Body of pancreas (tissue), 4 donors: Measurements from ENCODE around the gene SERPINI1. TPM values are rescaled to one million over a fixed set of nuclear protein-coding genes. Genes with fewer than 3 reads are reported as not detected.
A peak's percentile ranks its signal among the peaks of the same experiment; 100 is the strongest.

Experiments used
- ATAC-seq: fragments of 150-250 bp; one replicate; pipeline ENCODE4 v1.9.1; 2016
- DNase-seq, 4 donors: peaks; one replicate each; pipeline ENCODE4 v3.0.0-alpha.2; 2019
- H3K27ac ChIP-seq, 4 donors: fragments of 200-600 bp; sonication (generic); 1 replicate in 3 of 4; 2 replicates in 1 of 4; pipeline versions ENCODE4 v1.5.1 to v1.6.1; 2016 to 2019; ENCODE audit warnings: mild to moderate bottlenecking in 1 of 4, mixed read lengths in 1 of 4, moderate library complexity in 1 of 4
- H3K27me3 ChIP-seq, 2 donors: fragments of 200-600 bp; sonication (generic); one replicate each; pipeline ENCODE4 v1.6.0; 2016; ENCODE audit warnings: mild to moderate bottlenecking in 1 of 2
- H3K36me3 ChIP-seq, 2 donors: fragments of 200-600 bp; sonication (generic); replicated peaks in 1 of 2; 2 replicates each; pipeline ENCODE4 v1.5.1; 2016; ENCODE audit warnings: low read depth in 2 of 2; ENCODE audit not compliant: insufficient read depth in 1 of 2
- H3K4me1 ChIP-seq: fragments of 200-600 bp; sonication (generic); one replicate; pipeline ENCODE4 v1.6.0; 2016
- H3K4me3 ChIP-seq, 2 donors: fragments of 200-600 bp; sonication (generic); 1 replicate in 1 of 2; 2 replicates in 1 of 2; pipeline ENCODE4 v1.5.1; 2016 to 2019
- H3K9me3 ChIP-seq, 3 donors: fragments of 200-600 bp; sonication (generic); 1 replicate in 2 of 3; 2 replicates in 1 of 3; pipeline ENCODE4 v1.5.1; 2016
- CTCF ChIP-seq, 7 experiments: fragments of 450-650 bp in 4 of 7; fragments of 200-600 bp in 3 of 7; sonication (generic) in 3 of 7; IDR thresholded peaks; one replicate each; pipeline ENCODE4 v1.5.1; 2016 to 2019; ENCODE audit warnings: antibody characterized with exemption in 7 of 7
- POLR2A ChIP-seq, 3 donors: fragments of 450-650 bp; IDR thresholded peaks; one replicate each; pipeline ENCODE4 v1.6.1; 2016; ENCODE audit warnings: antibody characterized with exemption in 3 of 3, mild to moderate bottlenecking in 2 of 3
- WGBS, 2 donors: methylation state at CpG; one replicate each; pipeline ENCODE4 v1.1.5; 2017; 5-methylcytosine and 5-hydroxymethylcytosine counted together
- intact Hi-C: fragments of 100-400 bp; cut with DNase I; formaldehyde crosslinking; loops from one replicate; pipeline ENCODE4 v1.15.1; 2023
- total RNA-seq, 2 donors: library from RNA; depleted of rRNA; stranded (reverse); fragments of >200 nt; gene quantifications; one replicate each; pipeline ENCODE4 v1.1.0, GENCODE V29; 2016

The SERPINI1 gene
- total RNA-seq, 2 donors from 2014 or later: 10.2 to 20.0 TPM

DNA sequence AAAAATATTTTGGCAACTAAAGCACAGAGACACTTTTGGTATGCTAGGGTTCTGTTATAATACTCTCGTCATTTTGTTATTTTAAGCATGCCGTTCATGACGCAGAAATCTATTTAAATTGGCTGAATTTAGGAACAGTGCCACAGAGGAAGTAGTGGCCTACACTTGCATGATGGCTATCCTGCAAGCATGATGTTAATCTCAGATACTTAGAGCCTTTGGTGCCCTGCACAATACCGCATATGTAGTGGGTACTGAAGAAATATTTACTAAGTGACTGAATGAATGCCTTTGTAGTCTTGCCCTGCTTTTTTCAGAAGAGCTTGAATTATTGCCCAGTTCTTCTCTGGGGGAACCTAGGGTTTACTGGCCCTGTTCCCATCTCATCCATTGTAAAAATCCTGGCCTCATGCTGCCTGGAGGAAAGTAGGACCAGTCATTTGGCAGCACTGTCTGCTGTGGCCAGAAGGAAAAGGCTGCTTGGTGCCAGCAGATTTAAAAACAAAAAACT lies 79.0 kb downstream of the SERPINI1 start:
- DNase-seq (peak in 3 of 4 donors; percentile 18 to 31 (median 25)), ATAC-seq (peak; percentile 84)
- intact Hi-C loops: no loop called here
- H3K27ac ChIP-seq: no peak overlapping the region
- H3K4me1 ChIP-seq: peaks cover 6% of the 10 kb centered on the region
- no peaks in the 10 kb centered on the region for H3K9me3 ChIP-seq
- WGBS, 2 donors: 49 to 53% methylated on average over 4 of the region's 4 CpGs
- H3K4me3 ChIP-seq: no peak overlapping the region
- no peaks in the 10 kb centered on the region for H3K27me3 ChIP-seq
- TF ChIP-seq CTCF (IDR thresholded peaks at IDR 0.05): no peak
- TF ChIP-seq POLR2A (IDR thresholded peaks at IDR 0.05): no peak
- H3K36me3 ChIP-seq: no peaks in the 10 kb centered on the region

DNA sequence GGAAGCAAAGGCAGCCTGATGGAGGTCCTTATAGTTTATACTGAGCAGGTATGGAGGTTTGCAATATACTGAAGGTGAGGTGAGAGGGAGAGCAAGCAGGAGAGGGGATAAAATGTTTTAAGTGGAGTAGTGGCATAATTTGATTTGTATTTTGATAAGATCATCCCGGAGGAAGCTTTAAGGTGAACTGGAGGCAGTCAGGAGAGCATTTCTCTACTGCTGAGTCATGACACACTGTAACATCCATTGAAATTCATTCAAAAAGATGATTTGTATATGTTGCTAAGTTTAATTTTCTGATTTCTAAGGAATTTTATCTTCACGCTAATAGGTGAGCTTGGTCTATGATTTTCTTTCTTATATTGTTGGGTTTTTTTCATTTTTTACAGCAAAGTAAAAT lies 81.4 kb downstream of the SERPINI1 start:
- ATAC-seq (no peak), DNase-seq (no peak)
- Histone ChIP-seq H3K9me3 (no peaks in the 10 kb centered on the region), H3K36me3 (no peaks in the 10 kb centered on the region), H3K27me3 (no peaks in the 10 kb centered on the region), H3K27ac (no peak overlapping the region), H3K4me3 (no peak overlapping the region), H3K4me1 (peaks cover 6% of the 10 kb centered on the region)
- WGBS, 2 donors: 93% methylated on average over 2 of the region's 2 CpGs
- TF ChIP-seq CTCF (IDR thresholded peaks at IDR 0.05) (no peak), POLR2A (IDR thresholded peaks at IDR 0.05) (no peak)
- intact Hi-C loops: no loop called here

DNA sequence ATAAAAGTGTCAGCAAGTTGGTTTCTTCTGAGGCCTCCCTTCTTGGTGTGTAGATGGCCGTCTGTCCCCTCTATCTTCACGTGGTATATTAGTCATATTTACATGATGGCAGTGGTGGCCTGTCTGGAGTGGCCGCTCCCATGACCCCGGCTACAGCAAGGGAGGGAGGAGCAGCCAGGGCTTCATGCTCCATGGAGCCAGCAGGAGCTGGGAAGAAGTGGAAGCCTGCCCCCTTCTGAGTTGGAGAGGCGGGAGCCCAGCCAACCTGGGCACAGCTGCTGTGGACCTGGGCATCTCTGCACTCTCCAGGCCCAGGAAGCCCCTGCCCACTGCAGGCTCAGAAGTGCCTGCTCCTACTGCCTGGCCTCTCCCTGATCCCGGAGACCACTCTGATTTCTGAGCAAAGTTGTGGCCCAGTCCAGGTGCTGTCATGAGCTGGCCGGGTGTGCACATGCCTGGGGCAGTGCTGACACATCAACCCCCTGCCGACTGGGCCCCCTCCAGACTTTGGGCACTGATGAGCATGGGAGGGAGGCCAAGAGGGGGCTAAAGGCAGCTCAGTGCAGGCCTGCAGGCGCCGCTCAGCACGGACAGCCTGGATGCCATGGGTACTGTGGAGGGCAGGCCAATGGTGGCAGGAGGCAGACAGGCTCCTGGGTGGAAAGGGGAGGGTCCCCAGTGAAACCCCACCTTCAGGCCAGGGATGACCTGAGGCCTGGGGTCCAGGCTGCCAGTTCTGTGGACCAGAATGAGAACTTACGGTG lies 84.8 kb downstream of the SERPINI1 start:
- intact Hi-C loops: no loop called here
- no peak for ATAC-seq
- Histone ChIP-seq H3K4me1 (peaks cover 2% of the 10 kb centered on the region), H3K4me3 (no peak overlapping the region), H3K9me3 (no peaks in the 10 kb centered on the region), H3K27me3 (no peaks in the 10 kb centered on the region), H3K27ac (no peak overlapping the region), H3K36me3 (no peaks in the 10 kb centered on the region)
- 87 to 97% methylated on average over 10 to 12 of the region's 12 CpGs for WGBS, 2 donors
- TF ChIP-seq POLR2A (IDR thresholded peaks at IDR 0.05): no peak
- TF ChIP-seq CTCF (IDR thresholded peaks at IDR 0.05): no peak
- DNase-seq: no peak

- H3K9me3 ChIP-seq: no peaks in the 10 kb centered on the region
- no peak overlapping the region for H3K27ac ChIP-seq
- no peaks in the 10 kb centered on the region for H3K4me1 ChIP-seq
- ATAC-seq (no peak), DNase-seq (no peak)
- no peak for TF ChIP-seq CTCF (IDR thresholded peaks at IDR 0.05)
- TF ChIP-seq POLR2A (IDR thresholded peaks at IDR 0.05): no peak
- no peaks in the 10 kb centered on the region for H3K36me3 ChIP-seq
- intact Hi-C loops: no loop called here
- H3K4me3 ChIP-seq: no peak overlapping the region
- WGBS, 2 donors: 94 to 97% methylated on average over 9 to 12 of the region's 12 CpGs
- no peaks in the 10 kb centered on the region for H3K27me3 ChIP-seq
Measured at GRCh38 chr3:167821248-167821805, 85.8 kb downstream of the SERPINI1 start.
